K562 (cell line): ENCODE results near the gene NFIL3. TPM values are rescaled to one million over a fixed set of nuclear protein-coding genes. Genes with fewer than 3 reads are reported as not detected.
A peak's percentile ranks its signal among the peaks of the same experiment; 100 is the strongest.

Experiments
- FOSL1 ChIP-seq: fragments of 200-800 bp; sonication (Bioruptor generic); conservative IDR thresholded peaks from 2 replicates; pipeline ENCODE4 v1.6.1; 2016; ENCODE audit warnings: missing genetic modification characterization, missing compliant biosample characterization
- GABPA ChIP-seq: fragments of 200-800 bp; sonication (Bioruptor generic); conservative IDR thresholded peaks from 2 replicates; pipeline ENCODE4 v1.6.1; 2016; ENCODE audit warnings: low read depth, missing genetic modification characterization, missing compliant biosample characterization
- GATAD2A ChIP-seq: fragments of 450-650 bp; IDR thresholded peaks from 2 replicates; pipeline ENCODE4 v1.6.1; 2017
- MAFK ChIP-seq: IDR thresholded peaks from 2 replicates; pipeline ENCODE4 v1.6.1; 2011; ENCODE audit warnings: low read length, improper control_type of control experiment
- UBTF ChIP-seq, 2 experiments: IDR thresholded peaks; 2 replicates each; pipeline ENCODE4 v1.6.1; 2012; ENCODE audit warnings: improper control_type of control experiment in 2 of 2, low read depth in 2 of 2, low read length in 2 of 2, borderline replicate concordance in 1 of 2
- ZNF165 ChIP-seq: fragments of 250-450 bp; sonication (Bioruptor Pico); IDR thresholded peaks from 2 replicates; pipeline ENCODE4 v1.4.0; 2020; ENCODE audit warnings: borderline replicate concordance
- ZNF24 ChIP-seq: fragments of 450-650 bp; IDR thresholded peaks from 2 replicates; pipeline ENCODE4 v1.6.1; 2016
- polyA plus RNA-seq, 8 experiments: library from polyadenylated mRNA; depleted of rRNA in 4 of 8; stranded (reverse) in 5 of 8; unstranded in 3 of 8; fragments of >200 nt; fragmentation: Nextera tagmentation in 2 of 8; fragmentation: Illumina TruSeq in 1 of 8; extraction: Ambion mirVana in 2 of 8; extraction: Trizol in 1 of 8; gene quantifications; 2 replicates each; pipeline versions ENCODE4 v1.2.1 to v1.2.3, GENCODE V29; 2011 to 2014; ENCODE audit warnings: inconsistent platforms in 1 of 8, missing spikeins in 1 of 8
- total RNA-seq, 7 experiments: library from RNA; depleted of rRNA in 6 of 7; stranded (reverse); fragments of >200 nt in 6 of 7; fragmentation: Illumina TruSeq in 2 of 7; extraction: Trizol in 2 of 7; gene quantifications; 2 replicates each; pipeline versions ENCODE4 v1.2.1 to v1.2.3, GENCODE V29; 2011 to 2021; ENCODE audit warnings: low replicate concordance in 1 of 7
- TF ChIP-seq, protein P1 (sequence below): fragments of 200-600 bp; sonication (generic); IDR thresholded peaks from one replicate; pipeline ENCODE4 v1.6.1; 2012; ENCODE audit warnings: mild to moderate bottlenecking, low read depth, low read length, inconsistent platforms
- TF ChIP-seq, protein P2 (sequence below), 2 experiments: fragments of 150-350 bp in 1 of 2; IDR thresholded peaks; 2 replicates each; pipeline ENCODE4 v1.6.1; 2012 to 2016; ENCODE audit warnings: low read depth in 2 of 2, low read length in 2 of 2, mild to moderate bottlenecking in 1 of 2, moderate library complexity in 1 of 2

NFIL3 gene
- total and polyA plus RNA-seq, 9 of the 15 experiments (the other 6 are each of a cell fraction or from before 2014, with no cell fraction given) = 3.2 to 16.1 (median 9.3) TPM

- TF ChIP-seq, protein P1, sequence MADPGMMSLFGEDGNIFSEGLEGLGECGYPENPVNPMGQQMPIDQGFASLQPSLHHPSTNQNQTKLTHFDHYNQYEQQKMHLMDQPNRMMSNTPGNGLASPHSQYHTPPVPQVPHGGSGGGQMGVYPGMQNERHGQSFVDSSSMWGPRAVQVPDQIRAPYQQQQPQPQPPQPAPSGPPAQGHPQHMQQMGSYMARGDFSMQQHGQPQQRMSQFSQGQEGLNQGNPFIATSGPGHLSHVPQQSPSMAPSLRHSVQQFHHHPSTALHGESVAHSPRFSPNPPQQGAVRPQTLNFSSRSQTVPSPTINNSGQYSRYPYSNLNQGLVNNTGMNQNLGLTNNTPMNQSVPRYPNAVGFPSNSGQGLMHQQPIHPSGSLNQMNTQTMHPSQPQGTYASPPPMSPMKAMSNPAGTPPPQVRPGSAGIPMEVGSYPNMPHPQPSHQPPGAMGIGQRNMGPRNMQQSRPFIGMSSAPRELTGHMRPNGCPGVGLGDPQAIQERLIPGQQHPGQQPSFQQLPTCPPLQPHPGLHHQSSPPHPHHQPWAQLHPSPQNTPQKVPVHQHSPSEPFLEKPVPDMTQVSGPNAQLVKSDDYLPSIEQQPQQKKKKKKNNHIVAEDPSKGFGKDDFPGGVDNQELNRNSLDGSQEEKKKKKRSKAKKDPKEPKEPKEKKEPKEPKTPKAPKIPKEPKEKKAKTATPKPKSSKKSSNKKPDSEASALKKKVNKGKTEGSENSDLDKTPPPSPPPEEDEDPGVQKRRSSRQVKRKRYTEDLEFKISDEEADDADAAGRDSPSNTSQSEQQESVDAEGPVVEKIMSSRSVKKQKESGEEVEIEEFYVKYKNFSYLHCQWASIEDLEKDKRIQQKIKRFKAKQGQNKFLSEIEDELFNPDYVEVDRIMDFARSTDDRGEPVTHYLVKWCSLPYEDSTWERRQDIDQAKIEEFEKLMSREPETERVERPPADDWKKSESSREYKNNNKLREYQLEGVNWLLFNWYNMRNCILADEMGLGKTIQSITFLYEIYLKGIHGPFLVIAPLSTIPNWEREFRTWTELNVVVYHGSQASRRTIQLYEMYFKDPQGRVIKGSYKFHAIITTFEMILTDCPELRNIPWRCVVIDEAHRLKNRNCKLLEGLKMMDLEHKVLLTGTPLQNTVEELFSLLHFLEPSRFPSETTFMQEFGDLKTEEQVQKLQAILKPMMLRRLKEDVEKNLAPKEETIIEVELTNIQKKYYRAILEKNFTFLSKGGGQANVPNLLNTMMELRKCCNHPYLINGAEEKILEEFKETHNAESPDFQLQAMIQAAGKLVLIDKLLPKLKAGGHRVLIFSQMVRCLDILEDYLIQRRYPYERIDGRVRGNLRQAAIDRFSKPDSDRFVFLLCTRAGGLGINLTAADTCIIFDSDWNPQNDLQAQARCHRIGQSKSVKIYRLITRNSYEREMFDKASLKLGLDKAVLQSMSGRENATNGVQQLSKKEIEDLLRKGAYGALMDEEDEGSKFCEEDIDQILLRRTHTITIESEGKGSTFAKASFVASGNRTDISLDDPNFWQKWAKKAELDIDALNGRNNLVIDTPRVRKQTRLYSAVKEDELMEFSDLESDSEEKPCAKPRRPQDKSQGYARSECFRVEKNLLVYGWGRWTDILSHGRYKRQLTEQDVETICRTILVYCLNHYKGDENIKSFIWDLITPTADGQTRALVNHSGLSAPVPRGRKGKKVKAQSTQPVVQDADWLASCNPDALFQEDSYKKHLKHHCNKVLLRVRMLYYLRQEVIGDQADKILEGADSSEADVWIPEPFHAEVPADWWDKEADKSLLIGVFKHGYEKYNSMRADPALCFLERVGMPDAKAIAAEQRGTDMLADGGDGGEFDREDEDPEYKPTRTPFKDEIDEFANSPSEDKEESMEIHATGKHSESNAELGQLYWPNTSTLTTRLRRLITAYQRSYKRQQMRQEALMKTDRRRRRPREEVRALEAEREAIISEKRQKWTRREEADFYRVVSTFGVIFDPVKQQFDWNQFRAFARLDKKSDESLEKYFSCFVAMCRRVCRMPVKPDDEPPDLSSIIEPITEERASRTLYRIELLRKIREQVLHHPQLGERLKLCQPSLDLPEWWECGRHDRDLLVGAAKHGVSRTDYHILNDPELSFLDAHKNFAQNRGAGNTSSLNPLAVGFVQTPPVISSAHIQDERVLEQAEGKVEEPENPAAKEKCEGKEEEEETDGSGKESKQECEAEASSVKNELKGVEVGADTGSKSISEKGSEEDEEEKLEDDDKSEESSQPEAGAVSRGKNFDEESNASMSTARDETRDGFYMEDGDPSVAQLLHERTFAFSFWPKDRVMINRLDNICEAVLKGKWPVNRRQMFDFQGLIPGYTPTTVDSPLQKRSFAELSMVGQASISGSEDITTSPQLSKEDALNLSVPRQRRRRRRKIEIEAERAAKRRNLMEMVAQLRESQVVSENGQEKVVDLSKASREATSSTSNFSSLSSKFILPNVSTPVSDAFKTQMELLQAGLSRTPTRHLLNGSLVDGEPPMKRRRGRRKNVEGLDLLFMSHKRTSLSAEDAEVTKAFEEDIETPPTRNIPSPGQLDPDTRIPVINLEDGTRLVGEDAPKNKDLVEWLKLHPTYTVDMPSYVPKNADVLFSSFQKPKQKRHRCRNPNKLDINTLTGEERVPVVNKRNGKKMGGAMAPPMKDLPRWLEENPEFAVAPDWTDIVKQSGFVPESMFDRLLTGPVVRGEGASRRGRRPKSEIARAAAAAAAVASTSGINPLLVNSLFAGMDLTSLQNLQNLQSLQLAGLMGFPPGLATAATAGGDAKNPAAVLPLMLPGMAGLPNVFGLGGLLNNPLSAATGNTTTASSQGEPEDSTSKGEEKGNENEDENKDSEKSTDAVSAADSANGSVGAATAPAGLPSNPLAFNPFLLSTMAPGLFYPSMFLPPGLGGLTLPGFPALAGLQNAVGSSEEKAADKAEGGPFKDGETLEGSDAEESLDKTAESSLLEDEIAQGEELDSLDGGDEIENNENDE = no peak
- TF ChIP-seq FOSL1 (tag) (peak; percentile 67), ZNF24 (no peak), MAFK (no peak), ZNF165 (CRISPR knock-in tag) (no peak), GABPA (tag) (peak; percentile 24; the same call in 1 of the 2 replicates), UBTF (IDR thresholded peaks at IDR 0.05; ENCODE audit: borderline replicate concordance in 1 of 2, low read depth in 2 of 2, low read length in 2 of 2) (0 out of 4 replicates have a peak, but pooled peaks of 1 of the 2 experiments have one; percentile 15), GATAD2A (0 out of 2 replicates have a peak, but pooled peaks have one; percentile 30)
- TF ChIP-seq, protein P2, sequence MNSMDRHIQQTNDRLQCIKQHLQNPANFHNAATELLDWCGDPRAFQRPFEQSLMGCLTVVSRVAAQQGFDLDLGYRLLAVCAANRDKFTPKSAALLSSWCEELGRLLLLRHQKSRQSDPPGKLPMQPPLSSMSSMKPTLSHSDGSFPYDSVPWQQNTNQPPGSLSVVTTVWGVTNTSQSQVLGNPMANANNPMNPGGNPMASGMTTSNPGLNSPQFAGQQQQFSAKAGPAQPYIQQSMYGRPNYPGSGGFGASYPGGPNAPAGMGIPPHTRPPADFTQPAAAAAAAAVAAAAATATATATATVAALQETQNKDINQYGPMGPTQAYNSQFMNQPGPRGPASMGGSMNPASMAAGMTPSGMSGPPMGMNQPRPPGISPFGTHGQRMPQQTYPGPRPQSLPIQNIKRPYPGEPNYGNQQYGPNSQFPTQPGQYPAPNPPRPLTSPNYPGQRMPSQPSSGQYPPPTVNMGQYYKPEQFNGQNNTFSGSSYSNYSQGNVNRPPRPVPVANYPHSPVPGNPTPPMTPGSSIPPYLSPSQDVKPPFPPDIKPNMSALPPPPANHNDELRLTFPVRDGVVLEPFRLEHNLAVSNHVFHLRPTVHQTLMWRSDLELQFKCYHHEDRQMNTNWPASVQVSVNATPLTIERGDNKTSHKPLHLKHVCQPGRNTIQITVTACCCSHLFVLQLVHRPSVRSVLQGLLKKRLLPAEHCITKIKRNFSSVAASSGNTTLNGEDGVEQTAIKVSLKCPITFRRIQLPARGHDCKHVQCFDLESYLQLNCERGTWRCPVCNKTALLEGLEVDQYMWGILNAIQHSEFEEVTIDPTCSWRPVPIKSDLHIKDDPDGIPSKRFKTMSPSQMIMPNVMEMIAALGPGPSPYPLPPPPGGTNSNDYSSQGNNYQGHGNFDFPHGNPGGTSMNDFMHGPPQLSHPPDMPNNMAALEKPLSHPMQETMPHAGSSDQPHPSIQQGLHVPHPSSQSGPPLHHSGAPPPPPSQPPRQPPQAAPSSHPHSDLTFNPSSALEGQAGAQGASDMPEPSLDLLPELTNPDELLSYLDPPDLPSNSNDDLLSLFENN (IDR thresholded peaks at IDR 0.05; ENCODE audit: low read depth in 2 of 2, low read length in 2 of 2) = no peak
These were observed 958 bp upstream of the NFIL3 start (continued) for GRCh38 chr9:91424403-91425176.
